Cardiac muscle cell (in vitro differentiated cells and primary cell): ENCODE measurements around the gene HRK. TPM values are rescaled to one million over a fixed set of nuclear protein-coding genes. Genes with fewer than 3 reads are reported as not detected.

Source experiments
- DNase-seq, 2 donors: peaks; one replicate each; pipeline versions ENCODE4 v3.0.0 to v3.0.0-alpha.2; 2010 to 2017; ENCODE audit warnings: low read depth in 1 of 2, low spot score in 1 of 2
- H3K27ac ChIP-seq: fragments of 200-600 bp; sonication (generic); 2 replicates; pipeline ENCODE4 v1.5.1; 2016
- H3K27me3 ChIP-seq: fragments of 200-600 bp; sonication (generic); 2 replicates; pipeline ENCODE4 v1.6.0; 2016; ENCODE audit warnings: control low read depth
- H3K36me3 ChIP-seq: fragments of 200-600 bp; sonication (generic); 2 replicates; pipeline ENCODE4 v1.5.1; 2016; ENCODE audit warnings: control low read depth
- H3K4me1 ChIP-seq: fragments of 200-600 bp; sonication (generic); 2 replicates; pipeline ENCODE4 v1.8.1; 2017; ENCODE audit warnings: low read depth, mild to moderate bottlenecking, mixed run types
- H3K4me3 ChIP-seq: fragments of 200-600 bp; sonication (generic); 2 replicates; pipeline ENCODE4 v1.5.1; 2016; ENCODE audit warnings: mild to moderate bottlenecking
- H3K9me3 ChIP-seq: fragments of 200-600 bp; sonication (generic); 2 replicates; pipeline ENCODE4 v1.5.1; 2017; ENCODE audit warnings: low read depth, mild to moderate bottlenecking, control low read depth
- CTCF ChIP-seq: IDR thresholded peaks from 2 replicates; pipeline ENCODE4 v1.5.1; 2012; ENCODE audit warnings: low read depth, mild to moderate bottlenecking, low read length
- polyA plus RNA-seq: library from polyadenylated mRNA; unstranded; fragments of >200 nt; fragmentation: Nextera tagmentation; extraction: Ambion mirVana; gene quantifications from 2 replicates; pipeline ENCODE4 v1.2.1, GENCODE V29; 2016
- total RNA-seq: library from RNA; depleted of rRNA; stranded (reverse); fragments of >200 nt; gene quantifications from 2 replicates; pipeline ENCODE4 v1.2.3, GENCODE V29; 2016

The HRK gene
- total and polyA plus RNA-seq, 2 experiments from 2014 or later = 0.06 TPM; not detected in 1

- no peak for TF ChIP-seq CTCF
- Histone ChIP-seq H3K9me3 (no peaks in the 10 kb centered on the region), H3K4me3 (no peak overlapping the region), H3K27me3 (peaks cover 40% of the 10 kb centered on the region), H3K4me1 (no peaks in the 10 kb centered on the region), H3K36me3 (no peaks in the 10 kb centered on the region), H3K27ac (no peak overlapping the region)
- no peak for DNase-seq
Measured at GRCh38 chr12:116887897-116888296, 6.7 kb upstream of the HRK start.

GRCh38 chr12:116887244-116887643 lies 6.0 kb upstream of the HRK start:
- Histone ChIP-seq H3K9me3 (no peaks in the 10 kb centered on the region), H3K27ac (no peak overlapping the region), H3K4me1 (no peaks in the 10 kb centered on the region), H3K36me3 (no peaks in the 10 kb centered on the region), H3K27me3 (peaks cover 47% of the 10 kb centered on the region), H3K4me3 (no peak overlapping the region)
- TF ChIP-seq CTCF = no peak
- no peak for DNase-seq

GRCh38 chr12:116885491-116885890 lies 4.2 kb upstream of the HRK start:
- Histone ChIP-seq H3K4me1 (peaks cover 3% of the 10 kb centered on the region), H3K36me3 (no peaks in the 10 kb centered on the region), H3K27ac (no peak overlapping the region), H3K4me3 (no peak overlapping the region), H3K27me3 (peaks cover 62% of the 10 kb centered on the region), H3K9me3 (no peaks in the 10 kb centered on the region)
- peak in 1 of 2 donors; percentile 19 for DNase-seq
- no peak for TF ChIP-seq CTCF

- Histone ChIP-seq H3K9me3 (no peaks in the 10 kb centered on the region), H3K4me3 (no peak overlapping the region), H3K36me3 (no peaks in the 10 kb centered on the region), H3K27me3 (peaks cover 69% of the 10 kb centered on the region), H3K4me1 (peaks cover 3% of the 10 kb centered on the region), H3K27ac (no peak overlapping the region)
- DNase-seq = no peak
- no peak for TF ChIP-seq CTCF
Measured at GRCh38 chr12:116884871-116885270, 3.6 kb upstream of the HRK start.

- peak in 1 of 2 donors; percentile 54 for DNase-seq
- peaks cover 83% of the 10 kb centered on the region for H3K27me3 ChIP-seq
- H3K9me3 ChIP-seq = no peaks in the 10 kb centered on the region
- H3K36me3 ChIP-seq = no peaks in the 10 kb centered on the region
- no peak overlapping the region for H3K27ac ChIP-seq
- H3K4me1 ChIP-seq = peaks cover 15% of the 10 kb centered on the region
- no peak overlapping the region for H3K4me3 ChIP-seq
- peak; percentile 30 for TF ChIP-seq CTCF
Measured at GRCh38 chr12:116882742-116883141, 1.5 kb upstream of the HRK start.
